GM23338 (cell line): ENCODE data around the gene OR4D11. TPM values are rescaled to one million over a fixed set of nuclear protein-coding genes. Genes with fewer than 3 reads are reported as not detected.

Source experiments
- ATAC-seq: fragments of 200-7000 bp; cut with Tn5 transposase; 3 replicates; pipeline ENCODE4 v1.9.1; 2020
- DNase-seq: peaks from one replicate; pipeline ENCODE4 v3.0.0-alpha.2; 2015; ENCODE audit warnings: low spot score
- H2AFZ ChIP-seq: fragments of 200-600 bp; sonication (generic); 2 replicates; pipeline ENCODE4 v1.8.0; 2016; ENCODE audit warnings: antibody characterized with exemption, mild to moderate bottlenecking, moderate library complexity
- H3F3A ChIP-seq: fragments of 200-600 bp; sonication (generic); replicated peaks from 2 replicates; pipeline ENCODE4 v1.8.0; 2017; ENCODE audit warnings: antibody characterized with exemption, mixed run types, low read depth
- H3K27ac ChIP-seq: fragments of 200-600 bp; sonication (generic); 2 replicates; pipeline ENCODE4 v1.6.1; 2016; ENCODE audit warnings: low read depth
- H3K27me3 ChIP-seq: fragments of 200-600 bp; sonication (generic); 2 replicates; pipeline ENCODE4 v1.8.0; 2016; ENCODE audit warnings: mild to moderate bottlenecking, mixed run types, moderate library complexity; ENCODE audit not compliant: insufficient read depth
- H3K36me3 ChIP-seq: fragments of 200-600 bp; sonication (generic); 2 replicates; pipeline ENCODE4 v1.8.0; 2016; ENCODE audit warnings: mild to moderate bottlenecking; ENCODE audit not compliant: insufficient read depth
- H3K4me1 ChIP-seq: fragments of 200-600 bp; sonication (generic); 2 replicates; pipeline ENCODE4 v1.8.0; 2016; ENCODE audit warnings: mild to moderate bottlenecking, moderate library complexity; ENCODE audit not compliant: insufficient read depth
- H3K4me2 ChIP-seq: fragments of 200-600 bp; sonication (generic); 2 replicates; pipeline ENCODE4 v1.7.1; 2017; ENCODE audit warnings: mixed run types
- H3K4me3 ChIP-seq: fragments of 200-600 bp; sonication (generic); 2 replicates; pipeline ENCODE4 v1.6.1; 2016; ENCODE audit warnings: mixed run types
- H3K79me2 ChIP-seq: fragments of 200-600 bp; sonication (generic); replicated peaks from 2 replicates; pipeline ENCODE4 v1.8.0; 2017; ENCODE audit warnings: mild to moderate bottlenecking; ENCODE audit not compliant: insufficient read depth
- H3K9me2 ChIP-seq: fragments of 200-600 bp; sonication (generic); 2 replicates; pipeline ENCODE4 v1.8.0; 2017; ENCODE audit not compliant: insufficient read depth
- H4K20me1 ChIP-seq: fragments of 200-600 bp; sonication (generic); replicated peaks from 2 replicates; pipeline ENCODE4 v1.8.0; 2017; ENCODE audit warnings: mild to moderate bottlenecking; ENCODE audit not compliant: insufficient read depth
- H3K27ac Mint-ChIP-seq: 2 replicates; pipeline ENCODE4 v1.8.0; 2020; ENCODE audit warnings: inconsistent platforms, mild to moderate bottlenecking, moderate library complexity, mixed read lengths
- H3K27me3 Mint-ChIP-seq: 3 replicates; pipeline ENCODE4 v1.8.0; 2022; ENCODE audit warnings: low read depth, mild to moderate bottlenecking, moderate library complexity, mixed read lengths, inconsistent platforms; ENCODE audit not compliant: insufficient read depth, poor library complexity
- H3K36me3 Mint-ChIP-seq: 3 replicates; pipeline ENCODE4 v1.8.0; 2021; ENCODE audit warnings: low read depth, mild to moderate bottlenecking, inconsistent platforms, moderate library complexity, mixed read lengths
- H3K4me1 Mint-ChIP-seq: 3 replicates; pipeline ENCODE4 v1.8.0; 2020; ENCODE audit warnings: mild to moderate bottlenecking, inconsistent platforms, mixed read lengths
- H3K4me3 Mint-ChIP-seq: 3 replicates; pipeline ENCODE4 v1.8.0; 2021; ENCODE audit warnings: moderate library complexity, mild to moderate bottlenecking, inconsistent platforms, mixed read lengths
- H3K9me3 Mint-ChIP-seq: 3 replicates; pipeline ENCODE4 v1.8.0; 2020; ENCODE audit warnings: moderate library complexity, mild to moderate bottlenecking, inconsistent platforms, mixed read lengths
- CREB1 ChIP-seq: fragments of 250-450 bp; sonication (Bioruptor Pico); IDR thresholded peaks from 2 replicates; pipeline ENCODE4 v1.5.0; 2020; ENCODE audit warnings: low read depth, mild to moderate bottlenecking, moderate library complexity
- EZH2 ChIP-seq: fragments of 200-600 bp; sonication (generic); IDR thresholded peaks from one replicate; pipeline ENCODE4 v1.8.0; 2017; ENCODE audit warnings: antibody characterized with exemption, mild to moderate bottlenecking, low read depth; ENCODE audit not compliant: unreplicated experiment
- EZH2phosphoT487 ChIP-seq: fragments of 200-600 bp; sonication (generic); IDR thresholded peaks from one replicate; pipeline ENCODE4 v1.8.1; 2018; ENCODE audit warnings: antibody characterized with exemption; ENCODE audit not compliant: unreplicated experiment
- JUNB ChIP-seq: IDR thresholded peaks from one replicate; pipeline ENCODE4 v1.6.1; 2016; ENCODE audit warnings: antibody characterized with exemption; ENCODE audit not compliant: unreplicated experiment
- NANOG ChIP-seq: IDR thresholded peaks from 2 replicates; pipeline ENCODE4 v1.6.1; 2016; ENCODE audit warnings: antibody characterized with exemption, borderline replicate concordance
- POLR2AphosphoS5 ChIP-seq: IDR thresholded peaks from 2 replicates; pipeline ENCODE4 v1.6.1; 2016; ENCODE audit warnings: antibody characterized with exemption, low read depth
- REST ChIP-seq: IDR thresholded peaks from one replicate; pipeline ENCODE4 v1.6.1; 2018; ENCODE audit warnings: antibody characterized with exemption; ENCODE audit not compliant: unreplicated experiment
- STAT1 ChIP-seq: IDR thresholded peaks from one replicate; pipeline ENCODE4 v1.6.1; 2016; ENCODE audit warnings: antibody characterized with exemption; ENCODE audit not compliant: unreplicated experiment
- ZNF114 ChIP-seq: fragments of 250-450 bp; sonication (Bioruptor Pico); IDR thresholded peaks from 2 replicates; pipeline ENCODE4 v1.5.0; 2020; ENCODE audit warnings: mild to moderate bottlenecking, moderate library complexity
- ZNF331 ChIP-seq: fragments of 250-450 bp; sonication (Bioruptor Pico); IDR thresholded peaks from 2 replicates; pipeline ENCODE4 v1.5.0; 2020; ENCODE audit warnings: low read depth, mild to moderate bottlenecking, moderate library complexity
- ZNF462 ChIP-seq: fragments of 250-450 bp; sonication (Bioruptor Pico); IDR thresholded peaks from 2 replicates; pipeline ENCODE4 v1.5.0; 2020; ENCODE audit warnings: mild to moderate bottlenecking, moderate library complexity
- polyA plus RNA-seq: library from polyadenylated mRNA; unstranded; fragments of >200 nt; fragmentation: Nextera tagmentation; extraction: Ambion mirVana; gene quantifications from 2 replicates; pipeline ENCODE4 v1.2.1, GENCODE V29; 2016
- total RNA-seq: library from RNA; depleted of rRNA; stranded (reverse); fragments of >200 nt; shearing (Covaris generic); gene quantifications from 2 replicates; pipeline ENCODE4 v1.2.3, GENCODE V29; 2014
- TF ChIP-seq, protein P1 (sequence below), 2 experiments: fragments of 200-600 bp in 1 of 2; sonication (generic) in 1 of 2; conservative IDR thresholded peaks; 2 replicates each; pipeline versions ENCODE4 v1.5.1 to v1.6.1; 2016 to 2017; ENCODE audit warnings: antibody characterized with exemption in 2 of 2, low read depth in 2 of 2, mild to moderate bottlenecking in 2 of 2, moderate library complexity in 1 of 2
- TF ChIP-seq, protein P2 (sequence below): IDR thresholded peaks from 2 replicates; pipeline ENCODE4 v1.6.1; 2016; ENCODE audit warnings: antibody characterized with exemption

OR4D11 gene
- total and polyA plus RNA-seq, 2 experiments from 2014 or later, result not detected

DNA sequence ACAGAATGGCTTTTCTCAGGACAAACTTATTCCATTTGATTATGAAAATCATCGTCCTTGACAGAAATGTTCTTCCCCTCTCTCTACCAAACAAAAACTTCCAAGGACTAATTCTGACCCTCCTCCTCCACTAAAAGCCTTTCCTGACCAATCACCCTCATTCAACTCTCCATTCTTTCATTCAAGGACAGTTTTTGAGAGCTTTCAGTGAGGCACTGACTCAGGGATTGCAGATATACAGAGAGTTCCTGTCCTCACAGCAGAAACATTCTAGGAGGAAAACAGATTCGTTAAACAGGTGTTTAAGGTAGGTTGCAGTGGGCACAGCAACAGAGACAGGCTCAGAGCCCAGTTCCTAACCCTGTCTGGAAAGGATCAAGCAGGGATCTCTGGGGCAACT is 49.5 kb downstream of the OR4D11 start:
- Mint-ChIP-seq H3K4me1 (peaks cover 12% of the 10 kb centered on the region), H3K36me3 (peaks cover 10% of the 10 kb centered on the region; the same call in 2 of the 3 replicates), H3K27ac (no peak overlapping the region), H3K9me3 (peaks cover 20% of the 10 kb centered on the region; the same call in 2 of the 3 replicates), H3K27me3 (peaks cover 41% of the 10 kb centered on the region), H3K4me3 (peak overlapping the region; percentile 82)
- peak overlapping the region; percentile 65; the same call in 1 of the 2 replicates for H3K4me3 ChIP-seq
- no peak overlapping the region for H3K27ac ChIP-seq
- ATAC-seq (no peak), DNase-seq (no peak)
- no peaks in the 10 kb centered on the region for H3K36me3 ChIP-seq
- no peaks in the 10 kb centered on the region for H4K20me1 ChIP-seq
- H3F3A ChIP-seq, result 0 out of 2 replicates have a peak, but pooled peaks cover 4% of the 10 kb centered on the region
- no peak overlapping the region for H2AFZ ChIP-seq
- no peaks in the 10 kb centered on the region for H3K79me2 ChIP-seq
- no peaks in the 10 kb centered on the region for H3K27me3 ChIP-seq
- peak overlapping the region; percentile 55 for H3K4me2 ChIP-seq
- TF ChIP-seq ZNF462 (CRISPR knock-in tag) (no peak), POLR2AphosphoS5 (no peak), CREB1 (CRISPR knock-in tag) (no peak), EZH2phosphoT487 (no peak), ZNF331 (CRISPR knock-in tag) (no peak), EZH2 (no peak), ZNF114 (CRISPR knock-in tag) (no peak), JUNB (no peak), NANOG (no peak), REST (no peak), STAT1 (no peak)
- TF ChIP-seq, protein P1, sequence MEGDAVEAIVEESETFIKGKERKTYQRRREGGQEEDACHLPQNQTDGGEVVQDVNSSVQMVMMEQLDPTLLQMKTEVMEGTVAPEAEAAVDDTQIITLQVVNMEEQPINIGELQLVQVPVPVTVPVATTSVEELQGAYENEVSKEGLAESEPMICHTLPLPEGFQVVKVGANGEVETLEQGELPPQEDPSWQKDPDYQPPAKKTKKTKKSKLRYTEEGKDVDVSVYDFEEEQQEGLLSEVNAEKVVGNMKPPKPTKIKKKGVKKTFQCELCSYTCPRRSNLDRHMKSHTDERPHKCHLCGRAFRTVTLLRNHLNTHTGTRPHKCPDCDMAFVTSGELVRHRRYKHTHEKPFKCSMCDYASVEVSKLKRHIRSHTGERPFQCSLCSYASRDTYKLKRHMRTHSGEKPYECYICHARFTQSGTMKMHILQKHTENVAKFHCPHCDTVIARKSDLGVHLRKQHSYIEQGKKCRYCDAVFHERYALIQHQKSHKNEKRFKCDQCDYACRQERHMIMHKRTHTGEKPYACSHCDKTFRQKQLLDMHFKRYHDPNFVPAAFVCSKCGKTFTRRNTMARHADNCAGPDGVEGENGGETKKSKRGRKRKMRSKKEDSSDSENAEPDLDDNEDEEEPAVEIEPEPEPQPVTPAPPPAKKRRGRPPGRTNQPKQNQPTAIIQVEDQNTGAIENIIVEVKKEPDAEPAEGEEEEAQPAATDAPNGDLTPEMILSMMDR (conservative IDR thresholded peaks at IDR 0.05; ENCODE audit: low read depth in 2 of 2), result no peak
- TF ChIP-seq, protein P2, sequence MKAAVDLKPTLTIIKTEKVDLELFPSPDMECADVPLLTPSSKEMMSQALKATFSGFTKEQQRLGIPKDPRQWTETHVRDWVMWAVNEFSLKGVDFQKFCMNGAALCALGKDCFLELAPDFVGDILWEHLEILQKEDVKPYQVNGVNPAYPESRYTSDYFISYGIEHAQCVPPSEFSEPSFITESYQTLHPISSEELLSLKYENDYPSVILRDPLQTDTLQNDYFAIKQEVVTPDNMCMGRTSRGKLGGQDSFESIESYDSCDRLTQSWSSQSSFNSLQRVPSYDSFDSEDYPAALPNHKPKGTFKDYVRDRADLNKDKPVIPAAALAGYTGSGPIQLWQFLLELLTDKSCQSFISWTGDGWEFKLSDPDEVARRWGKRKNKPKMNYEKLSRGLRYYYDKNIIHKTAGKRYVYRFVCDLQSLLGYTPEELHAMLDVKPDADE, result no peak
- peaks cover 7% of the 10 kb centered on the region for H3K4me1 ChIP-seq
- H3K9me2 ChIP-seq, result no peaks in the 10 kb centered on the region
